IPS DF 19.7 (cell line): ENCODE results near the gene RPL10A.

Experiments used
- DNase-seq: peaks from one replicate; pipeline ENCODE4 v3.0.0-alpha.2; 2013; ENCODE audit warnings: low read depth, low spot score

Gene RPL10A

DNA sequence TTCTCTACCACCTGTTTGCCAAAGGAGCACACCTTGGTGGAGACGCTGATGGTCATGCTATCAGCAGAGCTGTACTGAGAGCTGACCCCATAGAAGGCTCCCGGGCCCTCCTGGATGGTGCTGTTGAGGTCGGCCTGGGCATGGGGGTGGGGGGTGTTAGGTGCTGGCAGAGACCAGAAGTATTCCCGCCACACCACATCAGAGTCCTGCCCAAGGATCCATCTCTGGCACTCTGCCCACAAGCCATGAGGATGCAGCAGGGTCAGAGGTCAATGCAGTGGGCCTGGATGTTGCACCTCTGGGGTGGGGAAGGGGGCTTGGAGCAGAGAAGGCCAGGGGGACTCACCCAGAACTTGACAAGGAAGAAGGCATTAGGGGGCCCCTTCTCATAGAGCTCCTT, 7.4 kb downstream of the RPL10A start:
- no peak for DNase-seq

GRCh38 chr6:35476004-35476403, 7.8 kb downstream of the RPL10A start:
- no peak for DNase-seq

- no peak for DNase-seq
Observed at GRCh38 chr6:35477028-35477427, 8.8 kb downstream of the RPL10A start.

DNA sequence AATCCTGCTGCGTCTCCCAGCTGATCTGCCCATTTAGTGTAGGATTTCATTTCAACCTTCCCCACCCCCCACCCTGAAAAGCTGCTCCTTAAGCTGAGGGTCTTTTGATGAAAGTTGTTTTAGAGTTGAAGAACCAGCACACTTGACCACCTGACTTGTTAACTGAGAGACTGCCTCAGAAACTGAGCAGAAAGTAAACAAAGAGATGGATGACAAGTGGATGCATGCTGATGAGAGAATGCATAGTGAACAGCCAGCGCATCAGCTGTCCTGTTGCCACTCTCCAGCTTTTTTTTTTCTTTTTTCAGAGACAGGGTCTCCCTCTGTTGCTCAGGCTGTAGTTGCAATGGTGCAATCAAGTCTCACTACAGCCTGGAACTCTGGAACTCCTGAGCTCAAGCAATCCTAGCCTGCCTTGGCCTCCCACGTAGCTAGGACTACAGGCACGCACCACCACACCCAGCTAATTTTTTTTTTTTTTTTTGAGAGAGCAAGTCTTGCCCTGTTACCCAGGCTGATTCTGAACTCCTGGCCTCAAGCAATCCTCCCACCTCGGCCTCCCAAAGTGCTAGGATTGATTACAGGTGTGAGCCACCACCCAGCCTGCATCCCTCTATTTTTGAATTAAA, 9.5 kb downstream of the RPL10A start:
- DNase-seq: no peak

- no peak for DNase-seq
Observed at GRCh38 chr6:35478259-35478658, 10.1 kb downstream of the RPL10A start.

GRCh38 chr6:35480176-35480575, 12.0 kb downstream of the RPL10A start:
- no peak for DNase-seq

- no peak for DNase-seq
Observed at GRCh38 chr6:35481226-35481625, 13.0 kb downstream of the RPL10A start.

DNA sequence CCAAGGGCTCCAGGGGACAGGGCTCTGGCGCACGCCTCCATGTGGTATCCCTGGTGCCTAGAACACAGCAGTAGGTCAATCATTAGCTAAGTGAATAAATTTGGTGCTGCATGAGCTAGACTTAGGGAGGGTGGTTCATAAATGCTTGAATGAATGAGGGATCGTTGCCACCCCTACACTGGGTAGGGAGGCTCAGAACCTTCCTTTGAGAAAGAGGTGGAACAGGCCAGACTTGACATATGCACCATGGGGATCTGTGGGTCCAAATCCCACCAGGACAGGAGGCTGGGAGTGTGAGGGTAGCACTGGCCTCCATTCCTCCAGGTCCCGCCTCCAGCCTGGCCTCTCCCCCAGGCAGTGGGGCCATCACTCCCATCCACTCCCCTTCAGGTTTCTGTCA, 14.9 kb downstream of the RPL10A start:
- DNase-seq: no peak

- no peak for DNase-seq
Observed at GRCh38 chr6:35483490-35483889, 15.3 kb downstream of the RPL10A start.

- DNase-seq: no peak
Observed at GRCh38 chr6:35483893-35484645, 15.9 kb downstream of the RPL10A start.

- DNase-seq: no peak
Observed at GRCh38 chr6:35484921-35485392, 16.8 kb downstream of the RPL10A start.

- no peak for DNase-seq
Observed at GRCh38 chr6:35485402-35485877, 17.2 kb downstream of the RPL10A start.

GRCh38 chr6:35486005-35486925, 18.1 kb downstream of the RPL10A start:
- DNase-seq: no peak

DNA sequence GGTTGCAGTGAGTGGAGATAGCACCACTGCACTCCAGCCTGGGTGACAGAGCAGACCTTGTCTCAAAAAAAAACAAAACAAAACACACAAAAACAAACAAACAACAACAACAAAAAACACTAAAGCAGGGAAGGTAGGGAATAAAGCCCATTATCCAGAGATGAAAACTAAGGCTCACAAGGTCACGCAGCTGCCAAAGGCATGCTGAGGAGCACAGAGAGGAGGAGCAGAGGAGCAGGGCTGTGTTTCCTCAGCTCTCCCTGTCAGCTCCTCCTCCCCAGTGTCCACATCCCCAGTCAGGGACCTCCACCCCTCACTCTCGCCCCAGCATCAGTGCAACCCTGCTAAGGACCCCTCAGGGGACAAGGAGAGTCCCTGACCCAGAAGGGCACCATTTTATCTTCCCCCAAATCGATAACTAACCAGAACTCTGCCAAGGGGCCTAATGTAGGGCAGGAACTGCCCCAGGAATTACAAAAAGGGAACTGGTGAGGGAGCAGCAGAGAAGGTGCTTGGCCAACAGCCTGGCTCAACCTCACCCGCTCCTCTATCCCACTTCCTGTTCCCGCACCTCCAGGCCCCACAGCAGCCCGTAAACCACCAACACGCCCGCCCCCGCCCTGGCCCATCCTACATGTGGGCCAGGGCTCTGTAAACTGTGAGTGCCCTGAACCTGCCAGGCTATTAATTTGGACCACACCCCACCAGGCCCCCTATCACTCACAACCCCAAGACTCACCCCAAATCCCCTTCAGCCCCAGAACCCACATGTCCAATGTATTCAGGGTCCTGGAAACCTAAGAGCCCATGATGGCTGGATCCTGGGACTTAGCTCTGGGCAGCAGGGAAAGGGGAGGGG, 19.7 kb downstream of the RPL10A start:
- DNase-seq: no peak

- DNase-seq: no peak
Observed at GRCh38 chr6:35488517-35488862, 20.3 kb downstream of the RPL10A start.

- no peak for DNase-seq
Observed at GRCh38 chr6:35489066-35489465, 20.9 kb downstream of the RPL10A start.

- DNase-seq: no peak
Observed at GRCh38 chr6:35489995-35490791, 22.0 kb downstream of the RPL10A start.

DNA sequence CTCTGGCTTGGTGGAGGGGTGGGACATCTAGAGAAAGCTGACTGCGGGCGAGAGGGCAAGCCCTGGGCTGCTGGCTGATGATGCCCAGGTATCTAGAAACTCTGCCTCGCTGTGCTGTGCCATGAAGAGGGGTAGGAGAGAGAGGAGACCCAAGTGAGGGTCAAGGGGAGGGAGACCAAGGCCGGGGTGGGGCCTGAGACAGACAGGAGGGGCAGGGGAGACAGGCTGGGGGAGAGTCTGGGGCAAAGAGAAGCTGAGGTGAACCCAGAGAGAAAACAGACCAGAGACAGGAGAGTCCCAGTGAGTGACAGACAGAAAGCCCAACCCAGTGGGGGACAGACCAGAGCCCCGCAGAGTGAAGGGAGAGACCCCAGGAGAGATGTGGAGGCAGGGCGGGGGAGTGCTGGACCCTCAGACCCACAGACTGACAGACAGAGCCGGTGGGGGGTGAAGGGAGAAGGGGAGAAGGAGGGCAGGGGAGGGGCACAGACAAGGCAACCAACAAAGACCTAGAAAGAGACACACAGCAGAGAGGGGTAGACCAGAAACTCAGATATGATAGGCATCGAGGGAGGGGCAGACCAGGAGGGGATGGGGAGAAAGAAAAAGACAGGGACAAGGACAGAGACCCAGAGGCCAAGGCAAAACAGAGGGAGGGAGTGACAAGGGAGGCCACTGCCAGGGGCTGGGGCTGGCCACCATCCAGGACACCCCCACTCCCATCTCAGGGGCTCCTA, 22.8 kb downstream of the RPL10A start:
- no peak for DNase-seq

GRCh38 chr6:35491558-35492257, 23.5 kb downstream of the RPL10A start:
- no peak for DNase-seq
